ENCODE data around the gene DNAAF5.

GRCh38 chr7:676972-677385 lies 49.5 kb upstream of the DNAAF5 start:
- no peak for TF ChIP-seq CTCF (IDR thresholded peaks at IDR 0.05; ENCODE audit: poor library complexity)
- TF ChIP-seq EZH2 (IDR thresholded peaks at IDR 0.05; ENCODE audit: borderline replicate concordance), result no peak
- TF ChIP-seq EZH2phosphoT487 (IDR thresholded peaks at IDR 0.05; ENCODE audit: low read depth, severe bottlenecking, unreplicated experiment), result no peak
